NCI-H2081 (cell line): ENCODE results near the gene PUS10.
"Not testable (repeated sequence)": the region's sequence is repeated elsewhere in the genome, so short reads cannot be mapped to it uniquely, and the experiment has no call there.

ENCODE experiments used
- DNase-seq, 2 experiments: peaks; one replicate each; lab custom pipeline; 2025; lab: John Stamatoyannopoulos, UW

PUS10 gene

GRCh38 chr2:60926741-60927552 lies 91.1 kb downstream of the PUS10 start:
- no peak for DNase-seq

GRCh38 chr2:60925994-60926740 lies 91.9 kb downstream of the PUS10 start:
- peak in 1 of 2 experiments; percentile 29 for DNase-seq

GRCh38 chr2:60907329-60907728 lies 110.7 kb downstream of the PUS10 start:
- DNase-seq: no peak

- DNase-seq: no peak
These were observed 111.7 kb downstream of the PUS10 start for GRCh38 chr2:60906395-60906794.

GRCh38 chr2:60905867-60906266 lies 112.2 kb downstream of the PUS10 start:
- DNase-seq: not testable (repeated sequence)

GRCh38 chr2:60901296-60901695 lies 116.8 kb downstream of the PUS10 start:
- DNase-seq: not testable (repeated sequence)

GRCh38 chr2:60899892-60900249 lies 118.2 kb downstream of the PUS10 start:
- no peak for DNase-seq

- DNase-seq: no peak
These were observed 118.7 kb downstream of the PUS10 start for GRCh38 chr2:60899230-60899891.

GRCh38 chr2:60898567-60898966 lies 119.5 kb downstream of the PUS10 start:
- peak in 1 of 2 experiments; percentile 21 for DNase-seq
